Lower leg skin (tissue), 3 donors: Measurements from ENCODE around the gene SYNE2.

Source experiments
- CTCF ChIP-seq, 3 donors: fragments of 450-650 bp; IDR thresholded peaks; one replicate each; pipeline ENCODE4 v1.5.1; 2016; ENCODE audit warnings: antibody characterized with exemption in 3 of 3, mild to moderate bottlenecking in 3 of 3, moderate library complexity in 2 of 3
- POLR2A ChIP-seq, 2 donors: fragments of 450-650 bp; IDR thresholded peaks; one replicate each; pipeline ENCODE4 v1.6.1; 2016 to 2017; ENCODE audit warnings: antibody characterized with exemption in 2 of 2, mild to moderate bottlenecking in 1 of 2, moderate library complexity in 1 of 2

- TF ChIP-seq CTCF (IDR thresholded peaks at IDR 0.05) (no peak), POLR2A (IDR thresholded peaks at IDR 0.05) (no peak)
Observed at GRCh38 chr14:64209444-64210131, 356.8 kb downstream of the SYNE2 start.
